Stimulated activated effector memory CD8-positive, alpha-beta T cell treated with anti-CD3 and anti-CD28 coated beads, Interleukin-12 subunit alpha, Interleukin-12 subunit beta, amount 100 ng/mL, for 72 hours (primary cell): ENCODE results near the gene FAM181A.

ENCODE experiments used
- ATAC-seq: fragments of 150-1000 bp; cut with Tn5 transposase; 2 replicates; pipeline ENCODE4 v1.10.0; 2021
- DNase-seq, 2 donors: peaks; one replicate each; pipeline ENCODE4 v3.0.0; 2021 to 2022; ENCODE audit warnings: low spot score in 2 of 2
- H3K27ac Mint-ChIP-seq: one replicate; pipeline ENCODE4 v1.8.0; 2022; ENCODE audit warnings: mild to moderate bottlenecking, mixed read lengths
- H3K36me3 Mint-ChIP-seq: one replicate; pipeline ENCODE4 v1.8.0; 2022; ENCODE audit warnings: mild to moderate bottlenecking, mixed read lengths
- H3K4me1 Mint-ChIP-seq: one replicate; pipeline ENCODE4 v1.8.0; 2022; ENCODE audit warnings: mixed read lengths
- H3K4me3 Mint-ChIP-seq: one replicate; pipeline ENCODE4 v1.8.0; 2022; ENCODE audit warnings: mild to moderate bottlenecking, mixed read lengths
- H3K9me3 Mint-ChIP-seq: one replicate; pipeline ENCODE4 v1.8.0; 2022; ENCODE audit warnings: mixed read lengths

The FAM181A gene

GRCh38 chr14:93970585-93970964 lies 43.4 kb downstream of the FAM181A start:
- peaks cover 10% of the 10 kb centered on the region for H3K36me3 Mint-ChIP-seq
- peak overlapping the region; percentile 75 for H3K4me3 Mint-ChIP-seq
- ATAC-seq (peak; percentile 75), DNase-seq (peak in 1 of 2 donors; percentile 75)
- no peaks in the 10 kb centered on the region for H3K9me3 Mint-ChIP-seq
- peak overlapping the region; percentile 92 for H3K27ac Mint-ChIP-seq
- H3K4me1 Mint-ChIP-seq: peaks cover 95% of the 10 kb centered on the region

- DNase-seq (peak; percentile 46 to 81), ATAC-seq (peak; percentile 78)
- H3K9me3 Mint-ChIP-seq: no peaks in the 10 kb centered on the region
- H3K27ac Mint-ChIP-seq: peak overlapping the region; percentile 92
- H3K4me3 Mint-ChIP-seq: peak overlapping the region; percentile 75
- H3K4me1 Mint-ChIP-seq: peaks cover 95% of the 10 kb centered on the region
- peaks cover 10% of the 10 kb centered on the region for H3K36me3 Mint-ChIP-seq
These were observed 44.0 kb downstream of the FAM181A start for GRCh38 chr14:93970965-93971634.

DNA sequence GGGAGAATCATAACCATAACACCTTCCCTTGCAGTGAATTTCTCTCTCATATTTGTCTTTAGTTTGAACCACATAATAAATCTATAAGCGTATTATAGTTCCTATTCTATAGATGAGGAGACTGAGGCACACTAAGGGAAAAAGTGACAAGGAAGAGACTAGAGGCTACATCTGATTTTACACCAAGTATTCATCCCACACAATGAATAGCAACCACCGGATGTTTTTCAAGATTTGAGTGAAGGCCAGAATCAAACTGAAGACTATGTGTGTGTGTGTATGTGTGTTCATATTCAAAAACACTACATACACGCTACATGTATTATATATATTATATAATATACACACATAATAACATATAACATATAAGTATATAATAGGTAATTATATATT lies 44.5 kb downstream of the FAM181A start:
- ATAC-seq: peak; percentile 49
- Mint-ChIP-seq H3K4me3 (peak overlapping the region; percentile 75), H3K36me3 (peaks cover 13% of the 10 kb centered on the region), H3K27ac (peak overlapping the region; percentile 92), H3K4me1 (peaks cover 94% of the 10 kb centered on the region), H3K9me3 (no peaks in the 10 kb centered on the region)
- no peak for DNase-seq

DNA sequence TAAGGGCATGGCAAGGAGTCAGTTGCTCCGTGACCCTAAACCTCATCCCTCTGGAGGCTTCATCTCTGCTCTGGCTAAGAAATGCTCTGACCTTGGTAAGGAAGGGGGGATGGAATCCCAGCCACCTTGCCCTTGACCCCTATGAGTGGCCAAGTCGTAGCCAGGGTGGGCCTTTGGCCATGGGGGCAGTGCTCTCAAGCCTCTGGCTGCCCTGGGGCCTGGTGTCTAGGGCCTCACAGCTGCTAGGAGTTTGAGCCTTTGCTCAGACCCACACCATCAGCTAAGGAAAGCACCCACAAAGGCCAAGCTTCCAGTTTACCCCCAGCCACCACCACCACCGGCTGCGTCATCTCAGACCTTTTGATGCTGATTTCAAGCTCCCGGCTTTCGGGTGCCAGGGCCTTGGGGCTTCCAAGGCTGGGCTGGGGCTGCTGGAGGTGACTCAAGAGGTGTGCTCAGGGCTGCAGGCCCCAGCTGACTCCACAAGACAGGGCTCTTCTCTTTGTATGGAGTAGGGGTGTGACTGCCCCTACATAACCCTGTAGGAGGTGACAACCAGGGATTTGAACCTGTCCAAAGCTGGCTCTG lies 45.6 kb downstream of the FAM181A start:
- Mint-ChIP-seq H3K36me3 (peaks cover 23% of the 10 kb centered on the region), H3K4me1 (peaks cover 96% of the 10 kb centered on the region), H3K27ac (peak overlapping the region; percentile 92), H3K9me3 (no peaks in the 10 kb centered on the region), H3K4me3 (peak overlapping the region; percentile 75)
- peak in 1 of 2 donors; percentile 70 for DNase-seq
- peak; percentile 31 for ATAC-seq

DNA sequence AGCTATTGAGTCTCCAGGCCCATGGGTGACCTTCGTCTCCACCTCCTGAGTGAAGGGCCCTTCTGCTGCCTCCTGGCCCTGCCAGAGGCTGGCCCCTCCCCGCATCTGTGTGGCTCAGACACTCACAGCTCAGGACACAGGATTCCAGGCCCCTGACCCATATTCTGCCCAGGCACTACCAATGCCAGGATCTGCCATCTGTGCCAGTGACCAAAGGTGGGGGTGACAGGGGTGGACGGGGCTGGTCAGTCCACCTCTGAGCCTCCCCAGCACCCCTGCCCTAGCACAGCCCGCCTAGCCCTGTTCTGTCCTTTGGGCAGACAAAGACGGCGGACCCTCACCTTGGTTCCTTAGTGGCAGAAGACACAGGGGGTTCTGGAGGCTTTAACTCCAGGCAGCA lies 46.5 kb downstream of the FAM181A start:
- no peaks in the 10 kb centered on the region for H3K9me3 Mint-ChIP-seq

GRCh38 chr14:93974299-93974698 lies 47.2 kb downstream of the FAM181A start:
- DNase-seq (no peak), ATAC-seq (no peak)
- Mint-ChIP-seq H3K27ac (peak overlapping the region; percentile 58), H3K36me3 (peaks cover 36% of the 10 kb centered on the region), H3K4me1 (peaks cover 97% of the 10 kb centered on the region), H3K4me3 (peak overlapping the region; percentile 70), H3K9me3 (no peaks in the 10 kb centered on the region)

More for the DNA sequence above, 46.5 kb downstream of the FAM181A start:
- Mint-ChIP-seq H3K4me3 (peak overlapping the region; percentile 70), H3K27ac (peak overlapping the region; percentile 58), H3K36me3 (peaks cover 32% of the 10 kb centered on the region), H3K4me1 (peaks cover 96% of the 10 kb centered on the region)
- DNase-seq (no peak), ATAC-seq (no peak)

- Mint-ChIP-seq H3K9me3 (no peaks in the 10 kb centered on the region), H3K36me3 (peaks cover 36% of the 10 kb centered on the region), H3K4me1 (peaks cover 98% of the 10 kb centered on the region), H3K27ac (peak overlapping the region; percentile 58), H3K4me3 (peak overlapping the region; percentile 70)
- ATAC-seq (no peak), DNase-seq (no peak)
These were observed 47.7 kb downstream of the FAM181A start for GRCh38 chr14:93974833-93975232.

DNA sequence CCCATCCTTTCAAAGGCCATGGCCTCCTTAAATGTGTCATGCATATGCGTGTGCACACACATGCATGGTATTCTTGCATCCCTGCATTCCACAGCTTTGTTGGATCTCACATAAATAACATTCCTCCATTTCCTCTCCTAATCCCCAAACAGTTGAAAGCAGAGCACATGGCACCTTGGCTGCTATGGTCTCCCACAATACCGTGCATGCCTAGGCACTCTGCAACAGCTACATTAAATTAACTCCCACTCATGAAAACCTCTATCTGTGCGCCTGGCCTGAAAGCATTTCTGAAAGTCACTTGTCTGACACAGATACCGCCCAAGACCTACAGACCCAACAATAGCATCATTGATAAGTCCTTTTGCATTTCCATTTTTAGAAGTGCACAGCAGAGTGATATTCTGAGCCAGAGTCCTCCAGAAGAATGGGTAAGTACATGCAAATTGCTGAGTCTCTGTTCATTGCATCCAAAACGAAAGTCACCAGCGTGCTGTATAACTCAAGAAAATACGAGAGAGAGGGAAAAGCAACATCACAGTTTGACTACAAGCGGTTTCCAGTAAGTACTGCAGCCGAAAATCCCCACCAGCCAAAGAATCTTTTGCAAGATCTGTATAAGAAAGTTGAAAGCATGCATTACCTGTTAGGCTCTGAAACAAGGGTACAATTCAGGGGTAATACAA lies 48.8 kb downstream of the FAM181A start:
- ATAC-seq (peak; percentile 58), DNase-seq (peak in 1 of 2 donors; percentile 59)
- no peaks in the 10 kb centered on the region for H3K9me3 Mint-ChIP-seq
- peak overlapping the region; percentile 70 for H3K4me3 Mint-ChIP-seq
- H3K27ac Mint-ChIP-seq: peak overlapping the region; percentile 95
- H3K4me1 Mint-ChIP-seq: peaks cover 98% of the 10 kb centered on the region
- peaks cover 32% of the 10 kb centered on the region for H3K36me3 Mint-ChIP-seq

GRCh38 chr14:93976477-93977057 lies 49.4 kb downstream of the FAM181A start, which contains the start of gene ASB2:
ASB2 (minus strand) TSS chr14:93976570; CDS start chr14:93964539, 12,031 bp downstream.
- DNase-seq: peak in 1 of 2 donors; percentile 65
- peak within 1 kb of the TSS; percentile 70 for H3K4me3 Mint-ChIP-seq
- H3K27ac Mint-ChIP-seq: peak within 1 kb of the TSS; percentile 95
- peak; percentile 11 for ATAC-seq
- no peaks in the 10 kb centered on the region for H3K9me3 Mint-ChIP-seq
- H3K36me3 Mint-ChIP-seq: peaks cover 26% of the 10 kb centered on the region
- H3K4me1 Mint-ChIP-seq: peaks cover 98% of the 10 kb centered on the region

DNA sequence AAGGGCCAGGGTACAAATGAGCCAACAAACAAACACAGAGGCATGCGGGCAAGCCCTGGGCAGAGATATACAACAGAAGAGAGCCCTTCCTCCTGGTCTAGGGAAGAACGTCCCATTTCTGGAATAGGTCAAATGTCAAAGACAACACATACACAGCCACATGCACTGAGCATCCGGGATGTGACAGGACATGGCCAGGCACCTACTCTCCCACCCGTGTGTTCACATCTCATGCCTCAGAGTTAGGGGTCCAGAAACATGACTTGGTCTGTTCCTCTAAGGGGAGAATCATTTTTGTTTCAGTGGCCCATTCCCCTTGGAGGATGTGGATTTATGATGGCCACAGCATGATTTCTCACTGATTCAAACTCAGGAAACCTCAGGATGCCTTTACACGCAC lies 50.0 kb downstream of the FAM181A start:
- peak overlapping the region; percentile 95 for H3K27ac Mint-ChIP-seq
- no peak for ATAC-seq
- no peak for DNase-seq
- H3K4me1 Mint-ChIP-seq: peaks cover 94% of the 10 kb centered on the region
- H3K36me3 Mint-ChIP-seq: peaks cover 26% of the 10 kb centered on the region
- H3K4me3 Mint-ChIP-seq: peak overlapping the region; percentile 70
- H3K9me3 Mint-ChIP-seq: no peaks in the 10 kb centered on the region

GRCh38 chr14:93977790-93978581 lies 50.8 kb downstream of the FAM181A start:
- H3K4me1 Mint-ChIP-seq: peaks cover 86% of the 10 kb centered on the region
- H3K9me3 Mint-ChIP-seq: no peaks in the 10 kb centered on the region
- H3K4me3 Mint-ChIP-seq: peak overlapping the region; percentile 70
- ATAC-seq (peak; percentile 91), DNase-seq (peak; percentile 51 to 81)
- H3K36me3 Mint-ChIP-seq: peaks cover 26% of the 10 kb centered on the region
- peak overlapping the region; percentile 95 for H3K27ac Mint-ChIP-seq

GRCh38 chr14:93978735-93979134 lies 51.6 kb downstream of the FAM181A start:
- ATAC-seq (peak; percentile 5), DNase-seq (no peak)
- H3K27ac Mint-ChIP-seq: peak overlapping the region; percentile 95
- H3K9me3 Mint-ChIP-seq: no peaks in the 10 kb centered on the region
- peaks cover 26% of the 10 kb centered on the region for H3K36me3 Mint-ChIP-seq
- peaks cover 79% of the 10 kb centered on the region for H3K4me1 Mint-ChIP-seq
- peak overlapping the region; percentile 70 for H3K4me3 Mint-ChIP-seq
